Measurements from ENCODE around the gene NOP53.

DNA sequence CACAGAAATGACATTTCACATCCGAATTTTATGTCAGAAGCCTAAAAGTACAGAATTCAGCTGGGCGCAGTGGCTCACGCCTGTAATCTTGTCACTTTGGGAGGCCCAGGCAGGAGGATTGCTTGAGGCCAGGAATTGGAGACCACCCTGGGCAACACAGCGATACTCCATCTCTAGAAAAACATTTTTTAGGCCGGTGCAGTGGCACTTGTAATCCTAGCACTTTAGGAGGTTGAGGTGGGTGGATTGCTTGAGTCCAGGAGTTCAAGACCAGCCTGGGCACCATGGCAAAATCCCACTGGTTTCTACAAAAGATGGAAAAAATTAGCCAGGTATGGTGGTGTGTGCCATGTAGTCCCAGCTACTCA, 15.3 kb downstream of the NOP53 start:
- TF ChIP-seq EP300 (IDR thresholded peaks at IDR 0.05) (no peak), POLR2A (IDR thresholded peaks at IDR 0.05; ENCODE audit: low read depth) (no peak), POLR2AphosphoS5 (IDR thresholded peaks at IDR 0.05) (no peak)
- TF ChIP-seq, protein P1, sequence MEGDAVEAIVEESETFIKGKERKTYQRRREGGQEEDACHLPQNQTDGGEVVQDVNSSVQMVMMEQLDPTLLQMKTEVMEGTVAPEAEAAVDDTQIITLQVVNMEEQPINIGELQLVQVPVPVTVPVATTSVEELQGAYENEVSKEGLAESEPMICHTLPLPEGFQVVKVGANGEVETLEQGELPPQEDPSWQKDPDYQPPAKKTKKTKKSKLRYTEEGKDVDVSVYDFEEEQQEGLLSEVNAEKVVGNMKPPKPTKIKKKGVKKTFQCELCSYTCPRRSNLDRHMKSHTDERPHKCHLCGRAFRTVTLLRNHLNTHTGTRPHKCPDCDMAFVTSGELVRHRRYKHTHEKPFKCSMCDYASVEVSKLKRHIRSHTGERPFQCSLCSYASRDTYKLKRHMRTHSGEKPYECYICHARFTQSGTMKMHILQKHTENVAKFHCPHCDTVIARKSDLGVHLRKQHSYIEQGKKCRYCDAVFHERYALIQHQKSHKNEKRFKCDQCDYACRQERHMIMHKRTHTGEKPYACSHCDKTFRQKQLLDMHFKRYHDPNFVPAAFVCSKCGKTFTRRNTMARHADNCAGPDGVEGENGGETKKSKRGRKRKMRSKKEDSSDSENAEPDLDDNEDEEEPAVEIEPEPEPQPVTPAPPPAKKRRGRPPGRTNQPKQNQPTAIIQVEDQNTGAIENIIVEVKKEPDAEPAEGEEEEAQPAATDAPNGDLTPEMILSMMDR (IDR thresholded peaks at IDR 0.05) = no peak
